GM12878 (cell line): ENCODE results near the gene SHC1. TPM values are rescaled to one million over a fixed set of nuclear protein-coding genes. Genes with fewer than 3 reads are reported as not detected.

Source experiments
- ATAC-seq: fragments of 200-7000 bp; cut with Tn5 transposase; 3 replicates; pipeline ENCODE4 v1.9.1; 2020; ENCODE audit warnings: mild to moderate bottlenecking, moderate library complexity
- BruUV-seq: library from RNA; stranded (reverse); fragments of 400-500 nt; replicated peaks from 2 replicates; lab custom pipeline; 2021; lab: Mats Ljungman, UMichigan
- CTCF ChIA-PET: fragments of 300-600 bp; sonication (Branson Sonifier 250); formaldehyde crosslinking; extraction: SDS; loops from one replicate; lab custom pipeline; 2021; ENCODE audit warnings: inconsistent platforms; lab: Yijun Ruan, JAX
- POLR2A ChIA-PET: fragments of 350-600 bp; formaldehyde crosslinking; extraction: SDS; loops from one replicate; lab custom pipeline; 2021; ENCODE audit warnings: inconsistent platforms; lab: Charles Lee
- RAD21 ChIA-PET: fragments of 300-600 bp; sonication (Branson Sonifier 250); formaldehyde crosslinking; loops from one replicate; lab custom pipeline; 2023; ENCODE audit warnings: antibody characterized with exemption; ENCODE audit not compliant: unreplicated experiment; lab: Charles Lee
- SMC1A ChIA-PET: fragments of 300-600 bp; sonication (Branson Sonifier 250); formaldehyde crosslinking; loops from one replicate; lab custom pipeline; 2023; ENCODE audit not compliant: unreplicated experiment, uncharacterized antibody; lab: Charles Lee
- DNase-seq: peaks from one replicate; pipeline ENCODE4 v3.0.0-alpha.2; 2011; ENCODE audit warnings: low read depth, low spot score
- FAIRE-seq: peaks from 3 replicates; lab custom pipeline; 2011; peaks lifted over from hg19 to GRCh38; lab: Jason Lieb, UNC
- H2AFZ ChIP-seq: 2 replicates; pipeline ENCODE4 v1.6.0; 2011; ENCODE audit warnings: low read depth, low read length, control low read depth; ENCODE audit not compliant: control insufficient read depth
- H3K27ac ChIP-seq: 2 replicates; pipeline ENCODE4 v1.5.1; 2011; ENCODE audit warnings: control low read depth; ENCODE audit not compliant: control insufficient read depth, insufficient read depth
- H3K27me3 ChIP-seq, 2 experiments: replicated peaks in 1 of 2; 2 replicates each; pipeline versions ENCODE4 v1.6.0 to v1.6.1; 2011; ENCODE audit warnings: low read length in 1 of 2; ENCODE audit not compliant: control insufficient read depth in 2 of 2, insufficient read depth in 2 of 2
- H3K36me3 ChIP-seq, 2 experiments: 2 replicates each; pipeline ENCODE4 v1.5.1; 2011; ENCODE audit warnings: low read length in 1 of 2; ENCODE audit not compliant: control insufficient read depth in 2 of 2, insufficient read depth in 2 of 2
- H3K4me1 ChIP-seq: 2 replicates; pipeline ENCODE4 v1.6.1; 2011; ENCODE audit warnings: mild to moderate bottlenecking, low read length, moderate library complexity, mixed read lengths; ENCODE audit not compliant: control insufficient read depth, insufficient read depth
- H3K4me2 ChIP-seq: 2 replicates; pipeline ENCODE4 v1.6.0; 2011; ENCODE audit warnings: control low read depth; ENCODE audit not compliant: control insufficient read depth, insufficient read depth
- H3K4me3 ChIP-seq: fragments of 200-600 bp; sonication (generic); 2 replicates; pipeline ENCODE4 v1.5.1; 2016
- H3K79me2 ChIP-seq: 2 replicates; pipeline ENCODE4 v1.6.0; 2011; ENCODE audit warnings: low read length; ENCODE audit not compliant: control insufficient read depth, insufficient read depth
- H3K9ac ChIP-seq: 2 replicates; pipeline ENCODE4 v1.8.0; 2011; ENCODE audit warnings: low read length, control low read depth, mixed read lengths; ENCODE audit not compliant: control insufficient read depth, insufficient read depth
- H3K9me3 ChIP-seq: replicated peaks from 3 replicates; pipeline ENCODE4 v1.5.1; 2011; ENCODE audit warnings: mild to moderate bottlenecking, low read length; ENCODE audit not compliant: control insufficient read depth, insufficient read depth
- H4K20me1 ChIP-seq: 2 replicates; pipeline ENCODE4 v1.6.0; 2011; ENCODE audit not compliant: control insufficient read depth, insufficient read depth
- BRCA1 ChIP-seq: IDR thresholded peaks from 2 replicates; pipeline ENCODE4 v1.6.1; 2011; ENCODE audit warnings: low read depth, low read length, improper control_type of control experiment
- CBX3 ChIP-seq: fragments of 200-600 bp; sonication (generic); IDR thresholded peaks from 2 replicates; pipeline ENCODE4 v1.6.1; 2016; ENCODE audit warnings: low read depth, borderline replicate concordance
- CHD1 ChIP-seq: IDR thresholded peaks from 2 replicates; pipeline ENCODE4 v1.6.1; 2012; ENCODE audit warnings: low read depth, low read length, improper control_type of control experiment
- FOS ChIP-seq: IDR thresholded peaks from 3 replicates; pipeline ENCODE4 v1.6.1; 2011; ENCODE audit warnings: borderline replicate concordance; ENCODE audit not compliant: insufficient read length; ENCODE audit errors: extremely low read depth
- GATAD2B ChIP-seq: fragments of 450-650 bp; conservative IDR thresholded peaks from 2 replicates; pipeline ENCODE4 v1.6.1; 2017; ENCODE audit warnings: low read depth, mild to moderate bottlenecking, moderate library complexity
- HSF1 ChIP-seq: fragments of 150-350 bp; IDR thresholded peaks from 2 replicates; pipeline ENCODE4 v1.6.1; 2014; ENCODE audit warnings: mild to moderate bottlenecking, low read depth, low read length
- MAX ChIP-seq: IDR thresholded peaks from 2 replicates; pipeline ENCODE4 v1.6.1; 2012; ENCODE audit warnings: low read depth, low read length, improper control_type of control experiment
- MLLT1 ChIP-seq: fragments of 450-650 bp; IDR thresholded peaks from 2 replicates; pipeline ENCODE4 v1.6.1; 2016; ENCODE audit warnings: mild to moderate bottlenecking
- MYC ChIP-seq: IDR thresholded peaks from 2 replicates; pipeline ENCODE4 v1.6.1; 2011; ENCODE audit warnings: mild to moderate bottlenecking, low read length, moderate library complexity, inconsistent platforms; ENCODE audit not compliant: insufficient read depth, insufficient replicate concordance, insufficient read length, severe bottlenecking
- NFXL1 ChIP-seq: fragments of 450-650 bp; IDR thresholded peaks from 2 replicates; pipeline ENCODE4 v1.6.1; 2017; ENCODE audit warnings: antibody characterized with exemption, mild to moderate bottlenecking, borderline replicate concordance
- NR2F1 ChIP-seq: fragments of 450-650 bp; conservative IDR thresholded peaks from 2 replicates; pipeline ENCODE4 v1.6.1; 2017; ENCODE audit warnings: mild to moderate bottlenecking
- PAX8 ChIP-seq: fragments of 450-650 bp; IDR thresholded peaks from 2 replicates; pipeline ENCODE4 v1.6.1; 2017; ENCODE audit warnings: mild to moderate bottlenecking, moderate library complexity
- POLR2A ChIP-seq: IDR thresholded peaks from 2 replicates; pipeline ENCODE4 v1.6.1; 2011; ENCODE audit warnings: low read depth, mild to moderate bottlenecking, low read length
- SKIL ChIP-seq: fragments of 450-650 bp; IDR thresholded peaks from 2 replicates; pipeline ENCODE4 v1.6.1; 2017; ENCODE audit warnings: mild to moderate bottlenecking, low read depth, inconsistent platforms; ENCODE audit not compliant: poor library complexity, severe bottlenecking
- SMC3 ChIP-seq: IDR thresholded peaks from 2 replicates; pipeline ENCODE4 v1.6.1; 2011; ENCODE audit warnings: low read length, improper control_type of control experiment, borderline replicate concordance
- TCF3 ChIP-seq: IDR thresholded peaks from 2 replicates; pipeline ENCODE4 v1.6.1; 2012; ENCODE audit warnings: low read depth, mild to moderate bottlenecking, low read length, borderline replicate concordance; ENCODE audit not compliant: insufficient read depth
- ZNF207 ChIP-seq: fragments of 450-650 bp; IDR thresholded peaks from 2 replicates; pipeline ENCODE4 v1.6.1; 2014; ENCODE audit warnings: antibody characterized with exemption, mild to moderate bottlenecking, borderline replicate concordance
- ZNF217 ChIP-seq: fragments of 450-650 bp; IDR thresholded peaks from 2 replicates; pipeline ENCODE4 v1.6.1; 2017; ENCODE audit warnings: antibody characterized with exemption, mild to moderate bottlenecking
- ZSCAN29 ChIP-seq: fragments of 450-650 bp; IDR thresholded peaks from 2 replicates; pipeline ENCODE4 v1.6.1; 2017; ENCODE audit warnings: mild to moderate bottlenecking, moderate library complexity
- WGBS: methylation state at CpG from one replicate; pipeline ENCODE4 v1.1.6; 2016; ENCODE audit warnings: low lambda C conversion rate; ENCODE audit not compliant: insufficient replicate concordance, insufficient coverage; ENCODE audit errors: missing lambda C conversion rate; 5-methylcytosine and 5-hydroxymethylcytosine counted together
- in situ Hi-C: fragments of 300-500 bp; cut with MboI; formaldehyde crosslinking; loops from 9 replicates; pipeline ENCODE4 v1.14.3; 2018; ENCODE audit warnings: mixed read lengths
- intact Hi-C: fragments of 100-400 bp; cut with micrococcal nuclease; formaldehyde crosslinking; loops from one replicate; pipeline ENCODE4 v1.14.2; 2022; ENCODE audit not compliant: unreplicated experiment
- polyA plus RNA-seq, 11 experiments: library from polyadenylated mRNA; depleted of rRNA in 4 of 11; unstranded in 6 of 11; stranded (reverse) in 5 of 11; fragments of >200 nt; fragmentation: Nextera tagmentation in 4 of 11; fragmentation: Illumina TruSeq in 1 of 11; extraction: Ambion mirVana in 4 of 11; extraction: Trizol in 1 of 11; gene quantifications; 1 replicate in 1 of 11; 2 replicates in 10 of 11; pipeline versions ENCODE4 v1.2.1 to v1.2.3, GENCODE V29; 2011 to 2016; ENCODE audit warnings: inconsistent platforms in 2 of 11, missing spikeins in 2 of 11, low read depth in 1 of 11
- total RNA-seq, 4 experiments: library from RNA; depleted of rRNA in 3 of 4; stranded (reverse); fragments of >200 nt in 3 of 4; fragmentation: Illumina TruSeq in 1 of 4; extraction: Trizol in 1 of 4; gene quantifications; 2 replicates each; pipeline versions ENCODE4 v1.2.1 to v1.2.3, GENCODE V29; 2013 to 2021

The SHC1 gene
- total and polyA plus RNA-seq, 10 of the 15 experiments (the other 5 are each of a cell fraction or from before 2014, with no cell fraction given) = 2.6 to 49.3 (median 25.2) TPM

GRCh38 chr1:154953611-154954038 lies 16.9 kb downstream of the SHC1 start (continued):
- TF ChIP-seq ZNF207 = no peak
- TF ChIP-seq BRCA1 = no peak
- TF ChIP-seq SKIL = no peak
- TF ChIP-seq MAX = no peak

GRCh38 chr1:154952664-154953063 lies 17.9 kb downstream of the SHC1 start:
- ChIA-PET RAD21 (interaction anchor here (0.8 to 1.4 kb wide), 5 partner anchors 16 to 98 kb away, joined by 3 to 6 read pairs (median 4); partner anchors contain the start of genes ADAM15, PMVK and SHC1), CTCF (interaction anchor here (1.0 to 2.8 kb wide), 10 partner anchors 7 to 139 kb away, joined by 3 to 13 read pairs (median 3); partner anchors contain the start of genes CKS1B, PYGO2 and SHC1), SMC1A (interaction anchor here (0.8 to 2.2 kb wide), 6 partner anchors 8 to 393 kb away, joined by 3 to 7 read pairs (median 4); no protein-coding TSS in a partner anchor), POLR2A (interaction anchor here (0.6 to 12.3 kb wide), 10 partner anchors 8 to 527 kb away, joined by 3 to 140 read pairs (median 5); partner anchors contain the start of genes CKS1B, FLAD1, PYGO2 and SHC1)
- Histone ChIP-seq H2AFZ (no peak overlapping the region), H4K20me1 (no peaks in the 10 kb centered on the region), H3K27me3 (no peaks in the 10 kb centered on the region), H3K4me1 (peaks cover 42% of the 10 kb centered on the region), H3K9me3 (no peaks in the 10 kb centered on the region), H3K79me2 (peaks cover 5% of the 10 kb centered on the region), H3K27ac (no peak overlapping the region), H3K4me2 (peak overlapping the region; percentile 64), H3K36me3 (peaks cover 0 to 3% of the 10 kb centered on the region in 2 experiments; a peak in 2 of 4 replicates), H3K9ac (no peak overlapping the region), H3K4me3 (no peak overlapping the region)
- in situ Hi-C loops (no loop called here), intact Hi-C loops (no loop called here)
- no TSS peak for BruUV-seq
- 88% methylated on average over 6 of the region's 6 CpGs for WGBS
- ATAC-seq (no peak), FAIRE-seq (no peak), DNase-seq (no peak)
- no peak for TF ChIP-seq NFXL1
- TF ChIP-seq GATAD2B = no peak
- TF ChIP-seq SMC3 = no peak
- TF ChIP-seq POLR2A = no peak
- TF ChIP-seq ZSCAN29 = no peak
- no peak for TF ChIP-seq CBX3
- TF ChIP-seq HSF1 = no peak
- no peak for TF ChIP-seq FOS
- no peak for TF ChIP-seq MLLT1
- TF ChIP-seq MYC = no peak
- TF ChIP-seq ZNF217 = no peak
- no peak for TF ChIP-seq PAX8
- TF ChIP-seq TCF3 = no peak
- no peak for TF ChIP-seq NR2F1
- no peak for TF ChIP-seq CHD1
